ENCODE results near the gene EXT2.

Gene EXT2

DNA sequence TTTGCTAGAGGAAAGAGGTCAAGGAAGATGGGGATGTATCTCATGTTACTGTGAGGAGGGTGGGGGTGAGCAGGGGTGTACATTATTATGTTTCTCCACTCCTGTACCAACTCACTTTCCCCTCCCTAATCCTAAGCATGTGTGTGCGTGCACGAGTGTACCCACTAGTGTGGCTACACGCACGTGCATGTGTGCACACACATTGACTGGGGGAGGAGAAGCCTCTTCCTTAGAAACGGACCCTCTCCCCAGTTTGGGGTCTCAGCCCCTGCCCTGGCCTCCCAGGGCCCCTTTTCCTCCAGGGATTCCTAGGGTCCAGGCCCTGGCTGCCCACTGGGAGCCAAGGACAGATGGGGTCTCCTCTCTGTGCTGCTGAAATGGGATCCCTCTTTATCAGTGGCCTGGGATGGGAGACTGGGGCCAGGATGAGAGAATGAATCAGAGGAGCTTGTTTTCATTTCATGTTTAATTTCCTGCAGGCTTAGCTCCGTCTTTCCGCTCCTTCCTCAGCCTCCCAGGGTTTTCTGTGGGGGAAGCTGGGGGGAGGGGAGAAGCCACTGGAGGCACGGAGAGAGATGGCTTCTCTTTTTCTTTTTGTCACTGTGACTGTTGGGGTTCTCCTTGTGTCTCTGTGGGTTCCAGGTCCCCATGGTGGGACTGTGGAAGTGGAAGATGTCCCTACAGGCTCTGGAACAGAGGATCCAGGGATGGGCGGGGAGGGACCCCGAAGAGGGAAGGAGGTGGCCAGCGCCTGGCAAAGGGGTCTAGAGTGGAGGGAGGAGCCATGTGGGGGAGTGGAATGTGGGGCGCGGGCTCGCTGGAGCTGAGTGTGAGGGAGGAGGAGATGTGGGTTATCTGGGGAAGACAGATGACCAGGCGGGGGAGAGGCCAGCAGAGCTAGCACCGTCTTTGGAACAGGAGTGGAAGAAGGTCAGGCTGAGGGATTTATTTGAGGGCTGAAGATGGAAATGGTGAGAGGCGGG lies 174.2 kb downstream of the EXT2 start:
- no peak for DNase-seq

DNA sequence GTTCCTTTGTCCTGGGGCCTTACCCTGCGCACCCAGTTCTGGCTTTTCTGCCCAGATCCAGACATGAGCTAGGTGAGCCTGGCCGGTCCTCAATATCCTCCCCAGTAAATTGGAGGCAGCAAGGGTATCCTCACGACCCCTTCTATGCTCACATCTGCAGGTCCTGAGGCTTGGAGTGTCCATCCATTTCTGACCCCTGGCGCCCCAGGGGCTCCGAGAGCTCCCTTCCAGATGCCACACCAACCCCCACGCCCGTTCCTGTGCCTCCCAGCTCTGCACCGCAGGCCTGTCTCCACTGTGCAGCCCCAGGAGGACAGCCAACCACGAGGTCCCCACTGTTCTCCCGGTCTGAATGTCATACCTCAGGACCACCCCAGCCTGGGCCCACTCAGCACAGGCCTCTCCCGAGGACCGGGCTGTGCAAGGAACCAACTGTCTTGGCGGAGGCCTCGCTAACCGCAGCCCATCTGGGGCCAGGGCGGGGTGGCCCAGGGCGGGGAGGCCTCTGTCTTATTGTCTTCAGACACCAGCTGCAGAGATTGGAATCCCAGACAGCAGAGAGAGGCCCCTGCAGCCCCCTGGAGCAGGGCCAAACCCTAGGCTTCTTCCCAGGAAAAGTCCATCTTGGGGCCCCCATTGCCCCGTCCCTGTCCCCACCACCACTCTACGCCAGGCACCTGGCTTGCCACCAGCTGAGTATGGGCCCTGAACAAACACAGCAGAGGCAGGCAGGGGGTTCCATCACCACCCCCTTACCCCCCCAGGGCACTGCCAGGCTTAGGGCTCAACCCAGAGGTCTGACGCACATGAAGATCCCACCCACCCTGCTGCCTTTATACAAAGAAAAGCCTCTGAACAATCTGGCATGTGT lies 175.2 kb downstream of the EXT2 start:
- DNase-seq: no peak

DNA sequence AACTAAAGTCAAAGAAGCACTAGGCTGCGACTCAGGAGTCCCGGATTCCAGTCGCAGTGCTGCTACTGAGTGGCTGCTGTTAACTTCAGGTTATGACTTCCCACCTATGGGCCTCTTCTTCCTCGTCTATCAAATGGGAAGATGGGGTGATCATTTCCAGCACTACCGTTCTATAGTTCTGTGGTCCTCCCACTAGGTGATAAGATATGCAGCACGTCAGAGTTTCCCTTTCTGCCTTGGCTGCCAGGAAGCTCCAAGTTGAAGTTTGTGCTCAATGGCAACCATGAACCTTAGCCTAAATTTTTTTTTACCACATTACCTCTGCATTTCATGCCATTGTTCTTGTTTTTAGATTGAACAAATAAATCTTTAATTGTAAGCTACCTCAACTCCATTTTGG lies 175.8 kb downstream of the EXT2 start:
- DNase-seq: no peak

- DNase-seq: no peak
Observed at GRCh38 chr11:44274404-44274803, 178.9 kb downstream of the EXT2 start.

GRCh38 chr11:44275241-44275640 lies 179.8 kb downstream of the EXT2 start:
- no peak for DNase-seq

- DNase-seq: no peak
Observed at GRCh38 chr11:44275961-44276550, 180.6 kb downstream of the EXT2 start.

GRCh38 chr11:44277196-44278090 lies 182.0 kb downstream of the EXT2 start:
- no peak for DNase-seq

DNA sequence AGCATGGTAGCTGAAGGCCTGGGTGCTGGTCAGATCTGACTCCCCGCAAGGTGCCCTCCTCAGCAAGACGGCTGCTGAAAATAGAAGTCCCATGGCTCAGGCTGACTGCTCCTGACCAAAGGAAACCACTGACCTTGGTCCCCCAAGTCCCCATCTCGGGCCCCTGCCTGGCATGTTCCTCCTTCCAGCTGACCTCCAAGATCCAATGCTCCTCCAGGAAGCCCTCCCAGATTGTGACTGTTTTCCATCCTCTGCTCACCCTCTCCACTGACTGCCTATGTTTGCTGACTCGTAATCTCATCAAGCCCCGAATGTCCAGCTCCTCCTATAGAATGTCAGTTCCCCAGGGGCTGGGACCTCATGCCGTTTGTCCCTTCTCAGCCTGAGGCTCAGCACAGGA lies 184.0 kb downstream of the EXT2 start:
- no peak for DNase-seq

DNA sequence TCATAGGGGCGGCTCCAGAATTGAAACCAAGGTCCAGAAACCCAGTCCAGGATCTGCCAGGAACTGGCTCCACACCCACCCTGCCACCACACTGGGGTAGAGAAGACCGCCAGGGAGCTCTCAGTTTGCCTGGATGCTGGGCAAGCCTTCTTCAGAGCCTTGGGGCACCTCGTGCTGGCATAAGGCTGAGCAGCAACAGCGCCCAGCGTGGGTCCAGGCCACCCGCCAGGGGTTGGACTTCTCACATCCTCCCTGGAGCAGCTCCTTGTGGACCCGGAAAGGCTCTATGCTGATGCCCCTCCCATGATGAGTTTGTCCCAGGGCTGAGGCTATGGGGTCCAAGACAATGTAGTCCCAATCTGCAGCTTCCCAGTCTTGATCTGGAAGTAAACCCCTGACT lies 184.8 kb downstream of the EXT2 start:
- no peak for DNase-seq

DNA sequence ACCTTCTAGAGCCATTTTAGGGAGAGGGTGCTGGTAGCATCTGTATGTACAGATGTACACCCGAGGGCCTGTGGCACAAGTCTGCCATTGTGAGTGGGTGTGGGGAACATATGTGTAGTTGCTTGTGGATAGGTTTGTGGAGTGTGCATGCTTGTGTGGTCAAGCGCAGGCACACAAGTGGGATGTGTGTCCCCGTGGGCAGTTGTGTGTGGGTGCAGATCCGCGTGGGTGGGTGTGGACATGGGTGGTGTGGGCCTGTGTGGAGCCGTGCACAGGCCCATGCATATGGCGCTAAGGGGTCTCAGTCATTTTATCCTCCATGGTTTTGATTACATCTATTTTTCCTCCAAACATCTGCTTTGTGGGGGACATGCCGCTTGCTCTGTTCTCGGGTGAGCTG lies 185.7 kb downstream of the EXT2 start:
- DNase-seq: no peak

DNA sequence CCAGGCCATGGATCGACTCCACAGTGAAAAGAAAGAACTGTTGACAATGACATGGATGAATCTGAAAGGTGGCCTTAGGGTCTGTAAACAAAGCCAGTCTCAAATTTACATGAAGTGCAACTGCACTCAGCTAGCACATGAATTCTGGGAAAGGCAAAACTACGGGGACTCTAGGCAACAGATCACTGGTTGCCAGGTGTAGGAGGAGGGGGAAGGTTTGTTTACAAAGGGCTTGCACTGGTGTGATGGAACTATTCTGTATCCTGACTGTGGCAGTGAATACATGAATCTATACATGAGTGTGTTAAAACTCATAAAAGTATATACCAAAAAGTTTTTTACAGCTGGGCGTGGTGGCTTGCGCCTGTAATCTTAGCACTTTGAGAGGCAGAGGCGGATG lies 187.1 kb downstream of the EXT2 start:
- DNase-seq: no peak

- no peak for DNase-seq
Observed at GRCh38 chr11:44285756-44286155, 190.3 kb downstream of the EXT2 start.

DNA sequence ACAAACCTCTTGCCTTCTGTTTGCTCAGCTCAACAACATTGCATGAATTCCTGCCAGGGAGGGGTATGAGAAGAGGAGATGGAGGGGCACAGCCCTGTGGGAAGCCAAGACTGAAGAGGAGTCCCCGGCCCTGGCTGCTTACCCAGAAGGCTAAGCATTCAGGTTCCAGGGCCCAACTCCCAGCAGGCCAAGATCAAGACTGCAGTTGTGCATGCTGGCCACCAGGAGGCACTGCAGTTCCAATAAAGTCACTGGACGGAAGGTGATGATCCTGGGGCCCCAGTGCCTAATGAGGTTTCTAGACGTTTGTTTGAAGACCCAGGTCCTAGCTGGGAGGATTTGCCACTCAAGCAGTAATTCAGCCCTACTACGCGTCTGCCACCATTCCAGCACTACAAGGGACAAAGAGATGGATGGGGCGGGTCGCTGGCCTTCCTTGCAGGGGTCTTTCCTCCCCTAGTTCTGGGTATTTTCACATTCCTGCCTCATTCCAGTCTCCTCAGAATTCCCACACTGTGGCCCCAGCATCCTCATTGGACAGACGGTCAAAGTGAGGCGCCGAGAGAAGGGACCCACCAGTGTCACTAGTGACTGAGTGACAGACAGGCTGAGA lies 190.9 kb downstream of the EXT2 start:
- peak in 6 of 14 donors; percentile 4 to 40 (median 16) for DNase-seq

GRCh38 chr11:44286911-44287310 lies 191.4 kb downstream of the EXT2 start:
- DNase-seq: no peak

GRCh38 chr11:44288133-44288526 lies 192.7 kb downstream of the EXT2 start:
- DNase-seq: no peak

DNA sequence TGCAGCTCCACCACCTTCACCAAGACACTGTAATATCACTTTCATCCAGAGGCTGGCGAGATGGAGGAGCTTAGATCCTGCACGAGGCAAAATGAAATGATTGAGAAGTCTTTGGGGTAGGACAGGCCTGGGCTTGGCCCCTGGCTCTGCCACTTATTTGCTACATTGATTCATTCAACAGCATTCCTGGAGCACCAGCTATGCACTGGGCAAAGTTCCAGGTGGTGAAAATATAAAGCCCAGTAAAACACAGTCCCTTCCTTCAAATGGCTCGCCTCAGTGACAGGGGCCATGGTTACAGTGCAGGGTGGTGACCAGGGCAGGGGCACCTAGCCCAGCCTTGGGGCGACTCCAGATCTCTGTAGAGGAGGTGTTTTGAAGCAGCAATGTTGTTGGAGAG lies 194.7 kb downstream of the EXT2 start:
- no peak for DNase-seq

Measured in C1 segment of cervical spinal cord (tissue), 14 donors.